Endothelial cell of umbilical vein (primary cell): ENCODE results near the gene INTS6. TPM values are rescaled to one million over a fixed set of nuclear protein-coding genes. Genes with fewer than 3 reads are reported as not detected.

Source experiments
- BruUV-seq: library from RNA; stranded (reverse); fragments of 400-500 nt; replicated peaks from 2 replicates; lab custom pipeline; 2021; lab: Mats Ljungman, UMichigan
- CTCF ChIA-PET: fragments of 300-600, 350-600 bp; sonication (Branson Sonifier 250); formaldehyde crosslinking; loops from one replicate; lab custom pipeline; 2021; ENCODE audit warnings: antibody characterized with exemption, inconsistent platforms; lab: Charles Lee
- POLR2A ChIA-PET: fragments of 300-600, 350-600 bp; sonication (Branson Sonifier 250); formaldehyde crosslinking; loops from one replicate; lab custom pipeline; 2021; ENCODE audit warnings: antibody characterized with exemption, inconsistent platforms; lab: Charles Lee
- DNase-seq: peaks from one replicate; pipeline ENCODE4 v3.0.0-alpha.2; 2011; ENCODE audit warnings: low read depth, low spot score
- FAIRE-seq: peaks from 2 replicates; lab custom pipeline; 2011; peaks lifted over from hg19 to GRCh38; lab: Jason Lieb, UNC
- H2AFZ ChIP-seq: 2 replicates; pipeline ENCODE4 v1.6.0; 2012; ENCODE audit warnings: low read depth, low read length, control low read depth, inconsistent platforms
- H3K27ac ChIP-seq: 2 replicates; pipeline ENCODE4 v1.5.1; 2011; ENCODE audit warnings: low read depth, mild to moderate bottlenecking, control low read depth, low read length, moderate library complexity; ENCODE audit not compliant: insufficient read depth
- H3K27me3 ChIP-seq, 2 experiments: 2 replicates each; pipeline versions ENCODE4 v1.6.0 to v1.6.1; 2011; ENCODE audit warnings: low read length in 2 of 2, mixed read lengths in 1 of 2; ENCODE audit not compliant: control insufficient read depth in 2 of 2, insufficient read depth in 2 of 2
- H3K36me3 ChIP-seq, 2 experiments: 2 replicates in 1 of 2; 3 replicates in 1 of 2; pipeline ENCODE4 v1.5.1; 2011; ENCODE audit warnings: low read length in 2 of 2, mild to moderate bottlenecking in 1 of 2, moderate library complexity in 1 of 2; ENCODE audit not compliant: control insufficient read depth in 2 of 2, insufficient read depth in 2 of 2; ENCODE audit errors: extremely low read depth in 1 of 2
- H3K4me1 ChIP-seq: 3 replicates; pipeline ENCODE4 v1.5.1; 2011; ENCODE audit warnings: mild to moderate bottlenecking, low read length; ENCODE audit not compliant: control insufficient read depth, insufficient read depth; ENCODE audit errors: extremely low read depth
- H3K4me2 ChIP-seq: 2 replicates; pipeline ENCODE4 v1.6.1; 2011; ENCODE audit warnings: low read length, control low read depth, mixed read lengths; ENCODE audit not compliant: insufficient read depth
- H3K4me3 ChIP-seq, 3 experiments: fragments of 200-600 bp in 1 of 3; sonication (generic), shearing (Covaris generic) in 1 of 3; replicated peaks in 1 of 3; 2 replicates each; pipeline ENCODE4 v1.5.1; 2011 to 2016; ENCODE audit warnings: control low read depth in 3 of 3, low read length in 3 of 3, mild to moderate bottlenecking in 2 of 3, inconsistent platforms in 1 of 3, low read depth in 1 of 3, moderate library complexity in 1 of 3; ENCODE audit not compliant: insufficient read depth in 1 of 3
- H3K79me2 ChIP-seq: 2 replicates; pipeline ENCODE4 v1.6.0; 2012; ENCODE audit warnings: low read length, inconsistent platforms; ENCODE audit not compliant: control insufficient read depth, insufficient read depth
- H3K9ac ChIP-seq: replicated peaks from 2 replicates; pipeline ENCODE3; 2011; ENCODE audit warnings: low read length, control low read depth; ENCODE audit not compliant: insufficient read depth; ENCODE audit errors: extremely low read depth
- H3K9me1 ChIP-seq: replicated peaks from 3 replicates; pipeline ENCODE4 v1.6.0; 2011; ENCODE audit warnings: mild to moderate bottlenecking, low read length; ENCODE audit not compliant: control insufficient read depth, insufficient read depth; ENCODE audit errors: extremely low read depth
- H3K9me3 ChIP-seq: replicated peaks from 2 replicates; pipeline ENCODE4 v1.5.1; 2012; ENCODE audit warnings: low read length, inconsistent platforms; ENCODE audit not compliant: control insufficient read depth, insufficient read depth
- H4K20me1 ChIP-seq: replicated peaks from 2 replicates; pipeline ENCODE3; 2011; ENCODE audit warnings: mild to moderate bottlenecking, low read length; ENCODE audit not compliant: control insufficient read depth, insufficient read depth; ENCODE audit errors: extremely low read depth
- CTCF ChIP-seq, 2 donors: IDR thresholded peaks; 1 replicate in 1 of 2; 2 replicates in 1 of 2; pipeline ENCODE4 v1.5.1; 2011; ENCODE audit warnings: low read length in 2 of 2, mild to moderate bottlenecking in 2 of 2, moderate library complexity in 2 of 2, control low read depth in 1 of 2, inconsistent platforms in 1 of 2, low read depth in 1 of 2; ENCODE audit not compliant: insufficient read depth in 1 of 2; ENCODE audit errors: extremely low read depth in 1 of 2
- EZH2 ChIP-seq: IDR thresholded peaks from 2 replicates; pipeline ENCODE4 v1.6.1; 2012; ENCODE audit warnings: borderline replicate concordance, low read depth, mild to moderate bottlenecking, moderate library complexity, low read length, inconsistent platforms; ENCODE audit not compliant: severe bottlenecking
- FOS ChIP-seq: IDR thresholded peaks from 2 replicates; pipeline ENCODE4 v1.6.1; 2011; ENCODE audit warnings: mild to moderate bottlenecking, low read length, moderate library complexity, borderline replicate concordance; ENCODE audit not compliant: insufficient read depth
- GATA2 ChIP-seq: IDR thresholded peaks from 2 replicates; pipeline ENCODE4 v1.7.0; 2011; ENCODE audit warnings: low read depth, mild to moderate bottlenecking, moderate library complexity, mixed read lengths, low read length; ENCODE audit not compliant: insufficient read length, insufficient read depth
- JUN ChIP-seq: IDR thresholded peaks from 2 replicates; pipeline ENCODE4 v1.6.1; 2011; ENCODE audit warnings: borderline replicate concordance, low read depth; ENCODE audit not compliant: insufficient read length, insufficient read depth
- MAX ChIP-seq: IDR thresholded peaks from 2 replicates; pipeline ENCODE4 v1.6.1; 2011; ENCODE audit not compliant: insufficient read depth, insufficient read length
- MYC ChIP-seq: IDR thresholded peaks from one replicate; pipeline ENCODE4 v1.6.1; 2011; ENCODE audit warnings: mild to moderate bottlenecking, low read depth, low read length
- POLR2A ChIP-seq: IDR thresholded peaks from 2 replicates; pipeline ENCODE4 v1.6.1; 2012; ENCODE audit warnings: low read depth, mild to moderate bottlenecking, control low read depth, low read length
- POLR2AphosphoS5 ChIP-seq: IDR thresholded peaks from 2 replicates; pipeline ENCODE4 v1.6.1; 2012; ENCODE audit warnings: low read depth, mild to moderate bottlenecking, control low read depth, low read length, moderate library complexity; ENCODE audit not compliant: insufficient read depth
- dilution Hi-C: fragments of 300-500 bp; cut with MboI; formaldehyde crosslinking; loops from one replicate; pipeline ENCODE4 v1.15.0; 2019; ENCODE audit warnings: low sequenced_read_pairs; ENCODE audit not compliant: extremely low pct_ligation_motif_present
- intact Hi-C: fragments of 100-400 bp; cut with micrococcal nuclease; formaldehyde crosslinking; loops from one replicate; pipeline ENCODE4 v1.10.0; 2022
- polyA plus RNA-seq, 4 experiments: library from polyadenylated mRNA; depleted of rRNA in 3 of 4; stranded (reverse) in 3 of 4; unstranded in 1 of 4; fragments of >200 nt; gene quantifications; 2 replicates each; pipeline versions ENCODE4 v1.2.1 to v1.2.3, GENCODE V29; 2011 to 2012; ENCODE audit warnings: missing spikeins in 1 of 4
- total RNA-seq: library from RNA; stranded (reverse); gene quantifications from 2 replicates; pipeline ENCODE4 v1.2.3, GENCODE V29; 2021

Gene INTS6
- total and polyA plus RNA-seq, 2 donors (not counting 3 experiments of a cell fraction or from before 2014, with no cell fraction given) = 9.5 to 45.4 TPM

- Histone ChIP-seq H3K27ac (no peak overlapping the region), H3K4me1 (no peaks in the 10 kb centered on the region), H3K9me3 (no peaks in the 10 kb centered on the region), H3K9me1 (no peaks in the 10 kb centered on the region), H3K79me2 (peaks cover 2% of the 10 kb centered on the region), H3K36me3 (peaks cover 14 to 17% of the 10 kb centered on the region in 2 experiments), H3K4me2 (no peak overlapping the region), H3K27me3 (no peaks in the 10 kb centered on the region), H2AFZ (no peak overlapping the region), H3K4me3 (no peak overlapping the region), H3K9ac (no peak overlapping the region), H4K20me1 (no peaks in the 10 kb centered on the region)
- TF ChIP-seq JUN = no peak
- no peak for TF ChIP-seq POLR2A
- TF ChIP-seq CTCF (IDR thresholded peaks at IDR 0.05; ENCODE audit: extremely low read depth in 1 of 2, insufficient read depth in 1 of 2, low read depth in 1 of 2, low read length in 2 of 2) = no peak
- no peak for TF ChIP-seq EZH2
- TF ChIP-seq MYC = no peak
- TF ChIP-seq FOS = no peak
- no peak for TF ChIP-seq POLR2AphosphoS5
- TF ChIP-seq MAX = no peak
- TF ChIP-seq GATA2 = no peak
- ChIA-PET CTCF (no interaction called here), POLR2A (no interaction called here)
- intact Hi-C loops (loop anchor here (10.0 kb wide), 1 partner anchor 147 kb away; the partner anchor contains the start of gene FAM124A), dilution Hi-C loops (no loop called here)
- no TSS peak for BruUV-seq
- no peak for FAIRE-seq
- DNase-seq = no peak
Measured at GRCh38 chr13:51371768-51372399, 81.0 kb downstream of the INTS6 start.
